GM12865 (cell line): ENCODE measurements around the gene RASL12.
"Not testable (repeated sequence)": the region's sequence is repeated elsewhere in the genome, so short reads cannot be mapped to it uniquely, and the experiment has no call there.

Source experiments
- DNase-seq: peaks from one replicate; pipeline ENCODE4 v3.0.0; 2010; ENCODE audit warnings: low read depth
- H3K4me3 ChIP-seq: 2 replicates; pipeline ENCODE4 v1.5.1; 2011; ENCODE audit warnings: mild to moderate bottlenecking, low read depth, low read length, control low read depth
- TF ChIP-seq, protein P1 (sequence below): IDR thresholded peaks from 2 replicates; pipeline ENCODE4 v1.5.1; 2011; ENCODE audit warnings: low read length, control low read depth, low read depth, inconsistent platforms; ENCODE audit not compliant: insufficient read depth; ENCODE audit errors: missing control alignments

Gene RASL12

DNA sequence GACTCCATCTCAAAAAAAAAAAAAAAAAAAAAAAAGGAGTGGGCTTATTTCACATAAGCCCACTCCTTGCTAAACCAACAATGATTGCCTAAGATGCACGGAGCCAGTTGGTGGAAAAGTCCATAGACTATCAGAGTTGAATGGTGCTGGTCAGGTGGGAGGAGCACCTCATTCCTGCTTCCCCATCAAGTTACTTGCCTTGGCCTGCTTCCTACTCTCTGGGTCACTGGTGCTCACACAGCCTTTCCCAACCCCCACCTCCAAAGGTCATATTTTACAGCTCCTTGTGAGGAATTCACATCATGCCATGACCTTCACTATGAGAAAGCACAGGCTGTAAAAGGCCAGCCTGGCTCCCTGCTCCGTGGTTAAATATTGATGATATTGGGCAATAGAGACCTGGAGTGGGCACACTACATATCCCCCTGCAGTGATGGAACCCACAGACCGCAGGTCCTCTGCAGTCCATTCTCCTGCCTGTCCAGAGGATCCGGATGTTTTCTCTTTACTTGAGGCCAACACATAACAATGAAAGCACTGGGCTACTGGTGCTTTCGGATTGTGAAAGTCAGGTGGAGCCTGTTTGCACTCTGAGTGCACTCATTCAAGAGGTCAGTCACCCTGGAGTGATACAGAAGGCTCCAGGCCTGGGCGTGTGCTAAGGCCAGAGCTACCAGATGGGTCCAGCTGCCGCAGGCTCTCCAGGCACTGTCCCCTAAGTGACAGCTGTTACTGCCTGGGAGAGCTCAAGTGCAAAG lies 22.9 kb downstream of the RASL12 start, which contains the start of gene SLC51B:
Gene SLC51B, plus strand, starts transcription at position 664 of the 758 bp plus-strand sequence. CDS start 4,618 bp downstream, outside the sequence.
- TF ChIP-seq, protein P1, sequence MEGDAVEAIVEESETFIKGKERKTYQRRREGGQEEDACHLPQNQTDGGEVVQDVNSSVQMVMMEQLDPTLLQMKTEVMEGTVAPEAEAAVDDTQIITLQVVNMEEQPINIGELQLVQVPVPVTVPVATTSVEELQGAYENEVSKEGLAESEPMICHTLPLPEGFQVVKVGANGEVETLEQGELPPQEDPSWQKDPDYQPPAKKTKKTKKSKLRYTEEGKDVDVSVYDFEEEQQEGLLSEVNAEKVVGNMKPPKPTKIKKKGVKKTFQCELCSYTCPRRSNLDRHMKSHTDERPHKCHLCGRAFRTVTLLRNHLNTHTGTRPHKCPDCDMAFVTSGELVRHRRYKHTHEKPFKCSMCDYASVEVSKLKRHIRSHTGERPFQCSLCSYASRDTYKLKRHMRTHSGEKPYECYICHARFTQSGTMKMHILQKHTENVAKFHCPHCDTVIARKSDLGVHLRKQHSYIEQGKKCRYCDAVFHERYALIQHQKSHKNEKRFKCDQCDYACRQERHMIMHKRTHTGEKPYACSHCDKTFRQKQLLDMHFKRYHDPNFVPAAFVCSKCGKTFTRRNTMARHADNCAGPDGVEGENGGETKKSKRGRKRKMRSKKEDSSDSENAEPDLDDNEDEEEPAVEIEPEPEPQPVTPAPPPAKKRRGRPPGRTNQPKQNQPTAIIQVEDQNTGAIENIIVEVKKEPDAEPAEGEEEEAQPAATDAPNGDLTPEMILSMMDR: no peak
- DNase-seq: no peak
- H3K4me3 ChIP-seq: no peak within 1 kb of the TSS

DNA sequence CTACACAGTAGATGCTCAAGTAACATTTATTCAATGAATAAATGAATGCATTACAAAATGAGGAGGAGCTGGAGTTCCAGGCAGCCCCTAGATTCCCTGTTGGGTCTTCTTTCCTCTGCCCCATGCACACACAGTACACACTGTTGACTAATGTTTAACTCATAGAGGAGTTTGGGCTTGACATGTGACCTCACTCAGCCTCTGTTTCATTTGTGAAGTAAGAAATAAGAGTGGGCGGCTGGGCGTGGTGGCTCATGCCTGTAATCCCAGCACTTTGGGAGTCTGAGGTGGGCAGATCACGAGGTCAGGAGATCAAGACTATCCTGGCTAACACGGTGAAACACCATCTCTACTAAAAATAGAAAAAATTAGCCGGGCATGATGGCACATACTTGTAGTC lies 23.6 kb downstream of the RASL12 start:
- H3K4me3 ChIP-seq, DNase-seq: not testable (repeated sequence)

DNA sequence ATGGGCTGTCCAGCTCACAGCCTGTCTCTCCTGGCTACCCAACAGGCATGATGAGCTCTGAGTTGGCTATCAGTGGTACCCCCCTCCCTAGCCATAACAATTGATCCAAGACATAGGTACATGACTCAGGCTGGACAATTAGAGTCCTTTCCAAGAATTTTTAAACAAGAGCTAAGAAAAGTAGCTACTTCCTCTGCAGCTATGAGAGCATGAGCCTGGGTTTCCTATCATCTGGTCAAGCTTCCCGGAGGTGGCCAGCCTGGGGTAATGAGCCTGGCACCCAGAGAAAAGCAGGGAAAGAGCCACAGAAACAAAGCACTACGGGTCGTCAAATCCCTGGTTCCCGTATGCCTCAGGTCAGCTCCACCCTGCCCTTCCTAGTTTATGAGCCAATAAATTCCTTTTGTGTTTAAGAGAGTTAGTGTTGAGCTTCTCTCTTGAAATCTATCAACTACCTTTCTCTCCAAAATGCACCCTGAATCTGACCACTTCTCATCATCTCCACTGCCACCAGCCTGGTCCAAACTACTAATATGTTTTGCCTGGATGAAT lies 24.9 kb downstream of the RASL12 start:
- no peak for DNase-seq
- no peak overlapping the region for H3K4me3 ChIP-seq
- TF ChIP-seq, protein P1: no peak

DNA sequence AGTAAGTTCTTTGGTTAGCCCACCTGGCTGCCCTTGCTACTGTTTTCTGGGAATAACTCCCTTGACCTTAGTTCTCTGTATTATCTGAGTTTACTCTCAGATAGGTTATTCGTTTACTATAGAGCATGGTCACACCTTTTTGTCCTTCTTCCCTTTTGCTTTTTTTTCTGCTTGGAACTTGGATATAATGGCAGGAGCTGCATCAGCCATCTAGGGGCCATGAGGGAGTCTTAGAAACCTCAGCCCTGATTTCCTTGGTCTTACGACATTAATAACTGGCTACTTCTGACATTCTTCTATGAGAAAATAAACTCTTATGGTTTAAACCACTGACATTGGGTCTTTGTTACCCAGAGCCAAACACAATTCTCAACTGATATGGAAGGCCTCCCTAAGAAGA lies 26.0 kb downstream of the RASL12 start:
- TF ChIP-seq, protein P1: no peak
- no peak overlapping the region for H3K4me3 ChIP-seq
- no peak for DNase-seq

DNA sequence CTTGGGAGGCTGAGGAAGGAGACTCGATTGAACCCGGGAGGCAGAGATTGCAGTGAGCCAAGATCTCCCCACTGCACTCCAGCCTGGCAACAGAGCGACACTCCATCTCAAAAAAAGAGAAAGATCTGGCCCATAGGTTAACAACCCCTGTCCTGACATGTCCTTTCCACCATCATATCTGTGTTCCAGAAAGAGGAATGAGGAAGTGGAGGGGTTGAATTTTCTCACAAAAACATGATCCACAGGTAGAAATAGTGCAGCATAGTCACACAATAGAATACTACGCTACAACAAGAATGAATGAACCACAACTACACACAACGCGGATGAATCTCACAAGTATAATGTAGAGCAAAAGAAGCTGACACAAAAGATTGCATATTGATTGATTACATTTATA lies 27.3 kb downstream of the RASL12 start:
- no peak overlapping the region for H3K4me3 ChIP-seq
- TF ChIP-seq, protein P1: no peak
- DNase-seq: no peak

DNA sequence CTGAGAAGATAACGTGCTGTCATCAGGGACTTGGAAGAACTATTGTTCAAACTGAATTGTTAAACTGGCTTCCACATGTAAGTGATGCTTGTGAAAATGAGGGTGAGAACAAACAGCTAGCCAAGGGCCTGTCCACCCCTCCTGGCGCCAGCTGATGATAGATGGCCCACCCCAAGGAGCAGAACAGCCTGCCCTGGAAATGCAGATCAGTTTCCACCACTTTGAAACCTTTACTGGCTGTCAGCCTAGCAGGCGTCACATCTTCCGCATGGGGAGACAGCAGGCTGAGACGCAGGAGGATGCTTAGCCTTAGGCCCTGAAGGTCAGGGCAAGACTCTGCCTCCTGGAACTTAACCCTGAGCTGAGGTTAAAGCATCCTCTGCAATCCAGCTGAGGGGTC lies 29.0 kb downstream of the RASL12 start:
- no peak overlapping the region for H3K4me3 ChIP-seq
- TF ChIP-seq, protein P1: no peak
- no peak for DNase-seq

DNA sequence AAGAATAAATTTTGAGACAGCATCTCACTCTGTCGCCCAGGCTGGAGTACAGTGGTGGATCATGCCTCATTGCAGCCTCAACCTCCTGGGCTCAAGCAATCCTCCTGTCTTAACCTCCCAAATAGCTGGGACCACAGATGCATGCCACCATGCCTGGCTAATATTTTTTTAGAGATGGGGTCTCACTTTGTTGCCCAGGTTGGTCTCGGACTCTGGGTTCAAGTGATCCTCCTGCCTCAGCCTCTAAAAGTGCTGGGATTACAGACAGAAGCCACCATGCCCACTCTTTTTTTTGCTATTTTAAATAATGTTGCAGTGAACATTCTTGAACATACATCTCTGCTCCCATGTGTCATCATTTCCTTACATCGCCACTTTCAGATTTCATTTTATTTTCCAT lies 29.4 kb downstream of the RASL12 start:
- no peak for DNase-seq
- H3K4me3 ChIP-seq: no peak overlapping the region
- TF ChIP-seq, protein P1: no peak
